Stomach (tissue), 4 donors: ENCODE data around the gene CCDC157.

Experiments used
- EP300 ChIP-seq: sonication (generic); formaldehyde crosslinking; IDR thresholded peaks from one replicate; pipeline ENCODE4 v1.6.1; 2017; ENCODE audit warnings: antibody characterized with exemption
- POLR2A ChIP-seq, 4 donors: fragments of 450-650 bp; IDR thresholded peaks; one replicate each; pipeline ENCODE4 v1.6.1; 2016; ENCODE audit warnings: antibody characterized with exemption in 4 of 4, control low read depth in 2 of 4, mild to moderate bottlenecking in 1 of 4, moderate library complexity in 1 of 4
- TF ChIP-seq, protein P1 (sequence below), 7 experiments: fragments of 450-650 bp in 4 of 7; fragments of 200-600 bp in 3 of 7; sonication (generic) in 3 of 7; IDR thresholded peaks; one replicate each; pipeline ENCODE4 v1.5.1; 2016 to 2019; ENCODE audit warnings: antibody characterized with exemption in 7 of 7, control low read depth in 2 of 7, mild to moderate bottlenecking in 1 of 7

DNA sequence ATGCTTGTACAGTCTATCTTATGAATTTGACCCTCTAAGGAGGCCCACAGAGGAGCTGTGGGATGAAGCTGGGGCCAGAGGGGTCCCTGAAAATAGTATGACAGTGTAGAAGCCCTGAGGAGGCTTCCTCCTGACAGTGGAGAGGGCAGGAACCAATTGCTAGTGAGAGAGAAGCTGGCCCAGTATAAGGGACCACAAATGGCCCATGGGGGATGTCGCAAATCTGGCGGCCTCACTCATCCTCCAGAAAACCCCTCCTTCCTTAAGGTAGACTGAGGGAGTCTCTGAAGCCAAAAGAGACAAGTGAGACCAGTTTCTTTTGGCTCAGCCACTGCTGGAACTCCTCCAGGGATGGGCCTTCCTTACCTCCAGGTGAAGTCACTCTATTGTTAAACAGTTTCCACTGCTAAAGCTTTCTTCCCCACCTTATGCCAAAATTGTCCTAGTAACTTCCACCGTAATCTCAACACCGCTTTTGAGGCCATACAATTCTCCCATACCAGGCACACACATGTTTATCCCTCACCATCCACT, 49.7 kb upstream of the CCDC157 start:
- TF ChIP-seq POLR2A (IDR thresholded peaks at IDR 0.05) (no peak), EP300 (no peak)
- TF ChIP-seq, protein P1, sequence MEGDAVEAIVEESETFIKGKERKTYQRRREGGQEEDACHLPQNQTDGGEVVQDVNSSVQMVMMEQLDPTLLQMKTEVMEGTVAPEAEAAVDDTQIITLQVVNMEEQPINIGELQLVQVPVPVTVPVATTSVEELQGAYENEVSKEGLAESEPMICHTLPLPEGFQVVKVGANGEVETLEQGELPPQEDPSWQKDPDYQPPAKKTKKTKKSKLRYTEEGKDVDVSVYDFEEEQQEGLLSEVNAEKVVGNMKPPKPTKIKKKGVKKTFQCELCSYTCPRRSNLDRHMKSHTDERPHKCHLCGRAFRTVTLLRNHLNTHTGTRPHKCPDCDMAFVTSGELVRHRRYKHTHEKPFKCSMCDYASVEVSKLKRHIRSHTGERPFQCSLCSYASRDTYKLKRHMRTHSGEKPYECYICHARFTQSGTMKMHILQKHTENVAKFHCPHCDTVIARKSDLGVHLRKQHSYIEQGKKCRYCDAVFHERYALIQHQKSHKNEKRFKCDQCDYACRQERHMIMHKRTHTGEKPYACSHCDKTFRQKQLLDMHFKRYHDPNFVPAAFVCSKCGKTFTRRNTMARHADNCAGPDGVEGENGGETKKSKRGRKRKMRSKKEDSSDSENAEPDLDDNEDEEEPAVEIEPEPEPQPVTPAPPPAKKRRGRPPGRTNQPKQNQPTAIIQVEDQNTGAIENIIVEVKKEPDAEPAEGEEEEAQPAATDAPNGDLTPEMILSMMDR (IDR thresholded peaks at IDR 0.05), result no peak
